ENCODE measurements around the gene PCSK1N.

Gene PCSK1N

DNA sequence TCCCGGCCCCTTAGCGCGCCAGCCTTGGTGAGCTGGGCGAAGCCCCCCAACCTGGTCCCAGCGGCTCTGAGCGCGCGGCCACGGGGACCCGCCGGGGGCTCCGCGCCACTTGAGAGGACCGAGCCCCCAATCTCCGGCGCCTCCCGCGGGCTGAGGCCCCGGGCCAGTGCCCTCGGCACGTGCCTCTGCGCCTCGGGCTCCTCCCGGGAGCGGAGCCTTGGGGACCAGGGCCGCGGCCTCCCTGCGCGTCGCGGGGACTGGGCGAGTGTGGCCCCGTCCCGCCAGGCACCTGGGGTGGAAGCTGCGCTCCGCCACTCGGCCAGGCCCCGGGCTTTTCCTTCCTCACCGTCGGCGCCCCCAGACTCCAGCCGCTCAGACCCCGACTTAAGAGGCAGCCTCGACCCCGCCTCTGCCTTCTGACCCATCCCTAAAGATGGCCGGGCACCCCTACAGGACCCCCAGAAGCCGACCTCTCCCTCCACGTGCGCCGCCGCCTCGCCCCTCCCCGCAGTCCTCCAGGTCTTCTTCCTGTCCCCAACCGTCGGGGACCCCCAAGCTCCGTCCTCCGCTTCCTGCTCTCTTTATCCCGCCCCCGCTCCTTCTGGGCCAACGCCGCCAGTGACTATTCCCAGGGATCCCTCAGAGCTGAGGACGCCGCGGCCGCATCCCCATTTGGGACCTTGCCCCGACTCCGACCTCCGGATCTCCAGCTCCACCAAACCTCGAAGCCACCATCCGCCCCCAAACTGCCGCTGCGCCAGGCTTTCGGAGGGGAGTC, 8.3 kb downstream of the PCSK1N start:
- TF ChIP-seq GATA2 (IDR thresholded peaks at IDR 0.05; ENCODE audit: low read depth, low read length) (no peak), GATA3 (IDR thresholded peaks at IDR 0.05; ENCODE audit: low read depth, low read length) (no peak)

DNA sequence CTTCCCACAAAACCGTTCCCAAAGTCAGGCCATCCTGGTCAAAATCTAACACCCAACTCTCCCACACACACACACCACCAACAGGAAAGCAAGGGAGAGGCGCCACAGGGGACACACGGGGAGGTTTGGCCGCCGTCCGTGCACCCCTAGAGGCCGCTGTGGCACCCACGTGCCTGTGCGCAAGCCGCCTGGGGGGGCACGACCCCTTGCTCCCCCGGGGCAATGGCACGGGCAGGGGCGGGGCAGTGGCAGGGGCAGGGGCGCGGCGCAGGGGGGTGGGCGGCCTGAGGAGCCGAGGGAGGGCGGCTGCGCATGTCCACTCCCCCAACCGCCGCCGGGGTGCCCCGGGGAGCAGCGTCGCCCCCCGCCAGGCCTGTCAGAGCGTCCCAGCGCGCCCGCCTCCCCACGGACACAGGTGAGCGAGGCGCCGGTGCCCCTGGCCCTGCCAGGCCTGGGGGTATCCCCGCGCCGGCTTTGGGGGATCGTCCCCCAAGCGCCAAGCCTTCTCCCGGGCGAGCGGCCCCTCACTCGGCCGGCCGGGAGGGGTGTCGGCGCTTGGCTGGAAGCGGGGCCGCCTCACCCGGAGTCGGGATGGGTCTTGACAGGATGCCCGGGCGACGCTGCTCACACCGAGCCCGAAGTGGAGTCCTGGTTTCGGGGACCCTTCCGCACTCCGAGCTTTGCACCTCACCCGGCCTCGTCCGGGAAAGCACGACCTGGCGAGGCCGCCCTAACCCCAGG, 9.1 kb downstream of the PCSK1N start, which contains the start of gene ERAS:
Gene ERAS (plus strand): TSS at position 379 of the 741 bp plus-strand sequence. CDS start 2,611 bp downstream, outside the sequence.
- no peak for TF ChIP-seq GATA2 (IDR thresholded peaks at IDR 0.05; ENCODE audit: low read depth, low read length)
- no peak for TF ChIP-seq GATA3 (IDR thresholded peaks at IDR 0.05; ENCODE audit: low read depth, low read length)

DNA sequence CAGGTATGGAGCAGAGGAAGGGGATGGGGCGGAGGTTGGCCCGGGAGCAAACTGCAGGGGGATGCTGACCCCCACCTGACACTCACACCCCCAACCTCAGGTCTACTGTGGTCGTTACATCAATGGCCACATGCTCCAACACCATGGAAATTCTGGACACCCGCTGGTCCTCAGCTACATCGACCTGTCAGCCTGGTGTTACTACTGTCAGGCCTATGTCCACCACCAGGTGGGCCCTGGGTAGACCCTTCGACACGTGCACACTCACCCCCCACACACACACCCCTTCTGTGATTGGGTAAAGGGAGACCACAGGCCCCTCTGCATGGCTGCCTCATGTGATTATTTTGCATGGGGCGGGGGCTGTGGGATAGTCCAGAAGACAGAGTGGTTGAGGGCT, 11.3 kb downstream of the PCSK1N start:
- TF ChIP-seq GATA2 (IDR thresholded peaks at IDR 0.05; ENCODE audit: low read depth, low read length) (no peak), GATA3 (IDR thresholded peaks at IDR 0.05; ENCODE audit: low read depth, low read length) (no peak)

DNA sequence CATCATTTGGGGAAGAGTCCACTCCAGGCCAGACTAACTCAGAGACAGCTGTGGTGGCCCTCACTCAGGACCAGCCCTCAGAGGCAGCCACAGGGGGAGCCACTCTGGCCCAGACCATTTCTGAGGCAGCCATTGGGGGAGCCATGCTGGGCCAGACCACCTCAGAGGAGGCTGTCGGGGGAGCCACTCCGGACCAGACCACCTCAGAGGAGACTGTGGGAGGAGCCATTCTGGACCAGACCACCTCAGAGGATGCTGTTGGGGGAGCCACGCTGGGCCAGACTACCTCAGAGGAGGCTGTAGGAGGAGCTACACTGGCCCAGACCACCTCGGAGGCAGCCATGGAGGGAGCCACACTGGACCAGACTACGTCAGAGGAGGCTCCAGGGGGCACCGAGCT, 12.4 kb downstream of the PCSK1N start:
- no peak for TF ChIP-seq GATA3 (IDR thresholded peaks at IDR 0.05; ENCODE audit: low read depth, low read length)
- no peak for TF ChIP-seq GATA2 (IDR thresholded peaks at IDR 0.05; ENCODE audit: low read depth, low read length)

DNA sequence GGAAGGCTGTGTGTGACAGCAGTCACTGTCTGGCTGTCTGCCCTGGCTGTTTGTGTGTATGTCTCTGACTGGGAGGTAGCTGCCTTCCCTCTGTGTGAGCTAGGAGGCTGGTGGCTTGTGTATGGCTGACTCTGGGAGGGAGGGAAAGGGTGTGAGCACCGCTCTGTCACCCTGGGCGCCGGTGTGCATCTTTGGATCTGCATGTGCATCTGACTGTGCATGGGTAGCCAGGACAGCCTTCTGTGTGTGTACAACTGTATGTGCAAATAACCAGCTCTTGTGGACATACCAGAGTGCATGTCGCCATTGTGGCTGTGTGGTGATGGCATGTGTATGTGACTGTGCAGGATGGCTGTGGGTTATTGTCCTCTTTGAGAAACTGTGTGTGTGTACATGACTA, 16.5 kb downstream of the PCSK1N start:
- TF ChIP-seq GATA2 (IDR thresholded peaks at IDR 0.05; ENCODE audit: low read depth, low read length) (no peak), GATA3 (IDR thresholded peaks at IDR 0.05; ENCODE audit: low read depth, low read length) (no peak)

DNA sequence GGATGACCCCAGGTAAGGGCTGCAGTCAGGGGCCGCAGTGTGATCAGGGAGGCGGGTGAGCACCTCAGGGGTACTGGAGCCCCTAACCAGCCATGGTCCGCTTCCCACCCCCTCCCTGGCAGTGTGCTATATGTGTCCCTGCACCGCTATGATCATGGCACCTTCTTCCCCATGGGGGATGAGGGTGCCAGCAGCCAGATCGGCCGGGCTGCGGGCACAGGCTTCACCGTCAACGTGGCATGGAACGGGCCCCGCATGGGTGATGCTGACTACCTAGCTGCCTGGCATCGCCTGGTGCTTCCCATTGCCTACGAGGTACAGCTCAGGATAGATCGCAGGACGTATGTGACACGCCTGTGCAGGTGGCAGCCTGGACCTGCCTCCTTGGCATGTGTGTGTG, 17.3 kb downstream of the PCSK1N start:
- TF ChIP-seq GATA2 (IDR thresholded peaks at IDR 0.05; ENCODE audit: low read depth, low read length) (no peak), GATA3 (IDR thresholded peaks at IDR 0.05; ENCODE audit: low read depth, low read length) (no peak)

DNA sequence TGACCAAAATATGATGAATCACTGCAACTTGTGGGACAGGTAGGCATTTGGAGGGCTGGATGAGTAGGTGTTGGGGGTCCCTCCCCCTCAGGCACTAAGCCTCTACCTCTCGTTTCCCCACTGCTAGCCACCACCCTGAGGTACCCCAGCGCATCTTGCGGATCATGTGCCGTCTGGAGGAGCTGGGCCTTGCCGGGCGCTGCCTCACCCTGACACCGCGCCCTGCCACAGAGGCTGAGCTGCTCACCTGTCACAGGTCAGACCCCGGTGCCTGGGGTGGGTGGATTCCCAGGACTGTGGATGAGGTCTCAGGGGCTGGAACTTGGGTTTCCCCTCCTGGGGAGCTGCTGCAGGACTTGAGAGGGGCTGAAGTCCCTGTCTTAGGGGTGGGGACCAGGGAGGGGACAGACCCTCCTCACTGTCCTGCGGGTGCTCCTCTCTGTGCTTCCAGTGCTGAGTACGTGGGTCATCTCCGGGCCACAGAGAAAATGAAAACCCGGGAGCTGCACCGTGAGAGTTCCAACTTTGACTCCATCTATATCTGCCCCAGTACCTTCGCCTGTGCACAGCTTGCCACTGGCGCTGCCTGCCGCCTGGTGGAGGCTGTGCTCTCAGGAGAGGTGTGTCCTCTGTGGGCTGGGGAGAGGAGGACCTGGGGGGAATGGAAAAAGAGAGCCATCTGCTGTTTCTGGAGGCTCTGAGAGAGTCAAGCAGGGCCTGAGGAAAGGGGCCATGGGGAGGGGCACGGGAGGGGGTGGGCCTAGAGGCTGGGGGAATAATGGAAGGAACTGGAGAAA, 19.2 kb downstream of the PCSK1N start:
- TF ChIP-seq GATA3 (IDR thresholded peaks at IDR 0.05; ENCODE audit: low read depth, low read length): no peak
- no peak for TF ChIP-seq GATA2 (IDR thresholded peaks at IDR 0.05; ENCODE audit: low read depth, low read length)

DNA sequence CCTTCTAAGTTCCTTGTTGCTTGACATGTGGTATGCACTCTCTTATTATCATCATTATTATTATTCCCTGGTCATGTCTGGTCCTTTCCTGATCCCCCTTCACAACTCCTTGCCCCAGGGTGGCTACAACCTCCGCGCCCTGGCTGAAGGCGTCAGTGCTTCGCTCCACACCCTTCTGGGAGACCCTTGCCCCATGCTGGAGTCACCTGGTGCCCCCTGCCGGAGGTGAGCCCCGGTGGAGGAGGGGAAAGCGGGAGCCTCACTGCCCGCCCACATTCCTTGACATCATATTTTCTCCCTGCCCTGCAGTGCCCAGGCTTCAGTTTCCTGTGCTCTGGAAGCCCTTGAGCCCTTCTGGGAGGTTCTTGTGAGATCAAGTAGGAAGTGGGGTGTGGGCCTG, 20.1 kb downstream of the PCSK1N start:
- no peak for TF ChIP-seq GATA2 (IDR thresholded peaks at IDR 0.05; ENCODE audit: low read depth, low read length)
- TF ChIP-seq GATA3 (IDR thresholded peaks at IDR 0.05; ENCODE audit: low read depth, low read length): no peak

DNA sequence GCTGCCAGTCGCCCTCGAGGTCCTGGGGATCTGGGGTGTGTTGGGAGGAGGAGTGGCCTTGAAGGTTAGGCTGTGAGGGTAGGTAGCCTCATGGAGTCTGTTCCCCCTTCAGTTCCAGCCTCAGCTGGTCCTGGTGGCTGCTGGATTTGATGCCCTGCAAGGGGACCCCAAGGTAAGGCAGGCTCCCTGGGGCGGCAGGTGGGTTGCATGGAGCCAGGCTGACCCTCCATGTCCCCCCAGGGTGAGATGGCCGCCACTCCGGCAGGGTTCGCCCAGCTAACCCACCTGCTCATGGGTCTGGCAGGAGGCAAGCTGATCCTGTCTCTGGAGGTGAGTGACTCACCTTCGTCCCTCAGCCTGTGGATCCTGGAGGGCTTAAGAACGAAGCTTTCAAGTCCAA, 20.7 kb downstream of the PCSK1N start:
- TF ChIP-seq GATA3 (IDR thresholded peaks at IDR 0.05; ENCODE audit: low read depth, low read length) (no peak), GATA2 (IDR thresholded peaks at IDR 0.05; ENCODE audit: low read depth, low read length) (no peak)

DNA sequence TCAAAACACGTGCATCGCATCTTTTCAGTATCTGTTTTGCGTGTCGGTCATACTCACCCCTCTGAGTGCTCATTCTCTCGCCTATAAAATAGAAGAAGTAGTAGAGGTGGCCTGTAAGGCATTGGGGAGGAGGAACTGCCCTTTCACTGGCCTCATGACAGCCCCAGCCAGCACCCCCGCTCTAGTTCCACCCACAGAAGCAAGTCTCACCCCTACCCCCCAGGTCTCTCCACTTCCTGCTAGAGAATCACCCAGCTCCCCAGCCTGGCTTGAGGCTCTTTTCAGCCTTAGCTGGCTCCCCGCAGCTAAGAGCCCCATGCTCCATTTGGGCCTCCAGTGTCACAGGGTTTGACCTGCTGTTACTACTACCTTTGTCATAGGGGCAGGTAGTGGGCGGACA, 21.8 kb downstream of the PCSK1N start:
- no peak for TF ChIP-seq GATA2 (IDR thresholded peaks at IDR 0.05; ENCODE audit: low read depth, low read length)
- TF ChIP-seq GATA3 (IDR thresholded peaks at IDR 0.05; ENCODE audit: low read depth, low read length): no peak

DNA sequence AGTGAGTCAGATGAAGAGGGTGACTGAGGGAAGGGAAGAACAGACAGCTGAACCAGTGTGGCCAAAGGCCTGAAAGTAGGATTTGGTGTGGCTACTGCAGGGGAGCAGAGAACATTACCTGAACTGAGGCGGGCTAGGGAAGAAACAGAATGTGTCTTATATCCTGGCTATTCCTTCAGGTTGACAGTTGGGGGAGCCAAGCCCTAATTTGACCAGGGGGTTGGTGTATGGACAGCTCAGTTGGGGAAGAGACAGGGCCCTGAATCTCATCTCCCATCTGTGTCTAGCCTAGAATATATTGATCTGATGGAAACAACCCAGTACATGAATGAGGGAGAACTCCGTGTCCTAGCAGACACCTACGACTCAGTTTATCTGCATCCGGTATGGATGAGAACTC, 29.3 kb downstream of the PCSK1N start:
- no peak for TF ChIP-seq GATA3 (IDR thresholded peaks at IDR 0.05; ENCODE audit: low read depth, low read length)
- TF ChIP-seq GATA2 (IDR thresholded peaks at IDR 0.05; ENCODE audit: low read depth, low read length): no peak

DNA sequence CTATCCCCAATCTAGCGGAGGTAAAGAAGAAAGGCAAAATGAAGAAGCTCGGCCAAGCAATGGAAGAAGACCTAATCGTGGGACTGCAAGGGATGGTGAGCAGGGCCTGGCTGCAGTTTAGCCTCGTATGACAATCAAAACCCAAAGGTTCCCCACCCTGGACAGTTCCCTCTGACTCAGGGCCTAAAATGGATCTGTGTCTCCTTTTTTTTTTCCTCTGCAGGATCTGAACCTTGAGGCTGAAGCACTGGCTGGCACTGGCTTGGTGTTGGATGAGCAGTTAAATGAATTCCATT, 32.6 kb downstream of the PCSK1N start:
- TF ChIP-seq GATA2 (IDR thresholded peaks at IDR 0.05; ENCODE audit: low read depth, low read length) (no peak), GATA3 (IDR thresholded peaks at IDR 0.05; ENCODE audit: low read depth, low read length) (no peak)

DNA sequence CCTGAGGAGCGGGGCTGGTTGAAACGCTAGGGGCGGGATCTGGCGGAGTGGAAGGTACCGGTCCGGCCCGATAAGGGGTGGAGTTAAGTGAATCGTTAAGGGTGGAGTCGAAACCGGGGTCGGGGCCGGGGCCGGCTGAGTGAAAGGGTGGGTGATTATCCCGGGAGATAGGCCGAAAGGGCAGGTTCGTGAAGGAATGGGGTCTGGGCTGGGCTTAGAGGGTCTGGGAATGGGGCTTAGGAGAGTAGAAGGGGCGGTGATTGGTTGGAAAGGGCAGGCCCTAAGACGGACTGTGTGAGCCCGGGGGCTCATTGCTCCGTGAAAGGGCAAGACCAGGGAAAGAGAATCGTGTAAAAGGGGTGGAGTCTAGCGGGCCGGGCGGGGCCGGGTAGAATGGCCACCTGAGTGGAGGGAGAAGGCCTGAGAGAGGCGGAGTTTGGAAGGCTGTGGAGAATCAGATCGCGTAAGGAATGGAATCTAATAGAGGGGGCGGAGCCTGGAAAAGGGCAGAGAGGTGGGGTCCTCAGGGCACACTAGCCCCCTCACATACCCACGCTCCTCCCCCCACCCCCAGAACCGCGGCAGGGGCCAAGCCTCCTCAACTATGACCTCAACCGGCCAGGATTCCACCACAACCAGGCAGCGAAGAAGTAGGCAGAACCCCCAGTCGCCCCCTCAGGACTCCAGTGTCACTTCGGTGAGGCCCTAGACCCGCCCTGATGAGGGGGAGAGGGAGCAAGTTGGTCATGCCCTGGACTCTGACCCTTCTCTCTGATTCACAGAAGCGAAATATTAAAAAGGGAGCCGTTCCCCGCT, 33.1 kb downstream of the PCSK1N start:
- no peak for TF ChIP-seq GATA3 (IDR thresholded peaks at IDR 0.05; ENCODE audit: low read depth, low read length)
- no peak for TF ChIP-seq GATA2 (IDR thresholded peaks at IDR 0.05; ENCODE audit: low read depth, low read length)
